A673 (cell line): Measurements from ENCODE around the gene CLGN.

ENCODE experiments used
- CTCF ChIP-seq: fragments of 300-800, 200-600 bp; sonication (generic); conservative IDR thresholded peaks from 2 replicates; pipeline ENCODE4 v1.5.1; 2017; ENCODE audit warnings: low read depth, mild to moderate bottlenecking, antibody characterized with exemption, low read length, moderate library complexity, mixed read lengths
- EZH2 ChIP-seq: fragments of 200-600 bp; sonication (generic); IDR thresholded peaks from 2 replicates; pipeline ENCODE4 v1.6.1; 2017; ENCODE audit warnings: borderline replicate concordance, low read depth, mild to moderate bottlenecking, mixed read lengths, antibody characterized with exemption, low read length; ENCODE audit not compliant: poor library complexity, severe bottlenecking

- TF ChIP-seq CTCF (no peak), EZH2 (no peak)
These were observed 82.8 kb downstream of the CLGN start for GRCh38 chr4:140344621-140345020.
